Mammary epithelial cell (primary cell): ENCODE measurements around the gene XRRA1.

ENCODE experiments used
- CTCF ChIP-seq, 2 donors: IDR thresholded peaks in 1 of 2; conservative IDR thresholded peaks in 1 of 2; 2 replicates each; pipeline ENCODE4 v1.5.1; 2011 to 2012; ENCODE audit warnings: inconsistent platforms in 2 of 2, low read length in 2 of 2, mild to moderate bottlenecking in 2 of 2, control low read depth in 1 of 2, low read depth in 1 of 2; ENCODE audit not compliant: insufficient read depth in 1 of 2; ENCODE audit errors: extremely low read depth in 1 of 2
- EZH2 ChIP-seq: IDR thresholded peaks from 2 replicates; pipeline ENCODE4 v1.6.1; 2012; ENCODE audit warnings: low read length, inconsistent platforms, borderline replicate concordance

- TF ChIP-seq CTCF (conservative IDR thresholded peaks at IDR 0.05 in 1 of 2, IDR thresholded peaks at IDR 0.05 in 1 of 2; ENCODE audit: extremely low read depth in 1 of 2, insufficient read depth in 1 of 2, low read depth in 1 of 2, low read length in 2 of 2) (no peak), EZH2 (no peak)
Measured at GRCh38 chr11:74845978-74846517, 102.8 kb downstream of the XRRA1 start.
